GM12873 (cell line): ENCODE measurements around the gene DYNC1LI2.
A peak's percentile ranks its signal among the peaks of the same experiment; 100 is the strongest.

ENCODE experiments used
- CTCF ChIP-seq: IDR thresholded peaks from 2 replicates; pipeline ENCODE4 v1.5.1; 2012; ENCODE audit warnings: low read depth, mild to moderate bottlenecking, moderate library complexity, low read length, control low read depth; ENCODE audit not compliant: insufficient read depth; ENCODE audit errors: missing control alignments

DYNC1LI2 gene

GRCh38 chr16:66696669-66697630 is 54.5 kb downstream of the DYNC1LI2 start, which contains the start of gene CMTM4:
Gene CMTM4 (minus strand): TSS chr16:66696743. CDS start chr16:66696525, 218 bp downstream.
- TF ChIP-seq CTCF, result peak; percentile 43

- no peak for TF ChIP-seq CTCF
Measured at GRCh38 chr16:66695935-66696668, 55.3 kb downstream of the DYNC1LI2 start.

GRCh38 chr16:66695471-66695934 is 55.9 kb downstream of the DYNC1LI2 start:
- no peak for TF ChIP-seq CTCF

GRCh38 chr16:66693149-66693548 is 58.3 kb downstream of the DYNC1LI2 start:
- TF ChIP-seq CTCF, result no peak

GRCh38 chr16:66692341-66692740 is 59.1 kb downstream of the DYNC1LI2 start:
- no peak for TF ChIP-seq CTCF

- no peak for TF ChIP-seq CTCF
Measured at GRCh38 chr16:66691234-66691633, 60.2 kb downstream of the DYNC1LI2 start.
